Loucy (cell line): ENCODE results near the gene TJP2.
A peak's percentile ranks its signal among the peaks of the same experiment; 100 is the strongest.

Source experiments
- H2AFZ ChIP-seq: fragments of 200-600 bp; sonication (generic); 2 replicates; pipeline ENCODE4 v1.6.0; 2016; ENCODE audit warnings: antibody characterized with exemption, mild to moderate bottlenecking, low read length, moderate library complexity
- H3F3A ChIP-seq: fragments of 200-600 bp; 2 replicates; pipeline ENCODE4 v1.6.0; 2016; ENCODE audit warnings: antibody characterized with exemption, low read depth, mild to moderate bottlenecking
- H3K27me3 ChIP-seq: fragments of 200-600 bp; sonication (generic); 2 replicates; pipeline ENCODE4 v1.6.1; 2014; ENCODE audit warnings: low read length, mild to moderate bottlenecking; ENCODE audit not compliant: insufficient read depth, poor library complexity, severe bottlenecking
- H3K36me3 ChIP-seq: fragments of 200-600 bp; sonication (generic); 2 replicates; pipeline ENCODE4 v1.6.1; 2016; ENCODE audit warnings: low read length; ENCODE audit not compliant: insufficient read depth
- H3K4me1 ChIP-seq: fragments of 200-600 bp; sonication (generic); 2 replicates; pipeline ENCODE4 v1.5.1; 2014; ENCODE audit warnings: low read length, mild to moderate bottlenecking; ENCODE audit not compliant: insufficient read depth, poor library complexity, severe bottlenecking
- H3K4me2 ChIP-seq: fragments of 200-600 bp; sonication (generic); 2 replicates; pipeline ENCODE4 v1.6.0; 2014; ENCODE audit warnings: antibody characterized with exemption, low read length, low read depth, mild to moderate bottlenecking; ENCODE audit not compliant: poor library complexity, severe bottlenecking
- H3K4me3 ChIP-seq: fragments of 200-600 bp; sonication (generic); 2 replicates; pipeline ENCODE4 v1.5.1; 2014; ENCODE audit warnings: low read length, mild to moderate bottlenecking, mixed read lengths; ENCODE audit not compliant: poor library complexity, severe bottlenecking
- H3K79me2 ChIP-seq: fragments of 200-600 bp; sonication (generic); 2 replicates; pipeline ENCODE4 v1.6.1; 2014; ENCODE audit warnings: low read length; ENCODE audit not compliant: insufficient read depth
- H3K9ac ChIP-seq: fragments of 200-600 bp; sonication (generic); 2 replicates; pipeline ENCODE4 v1.6.0; 2014; ENCODE audit warnings: mild to moderate bottlenecking, low read depth, low read length, moderate library complexity; ENCODE audit not compliant: poor library complexity, severe bottlenecking
- H3K9me2 ChIP-seq: fragments of 200-600 bp; sonication (generic); replicated peaks from 2 replicates; pipeline ENCODE4 v1.6.1; 2016; ENCODE audit warnings: low read depth, low read length, mixed read lengths
- H3K9me3 ChIP-seq: fragments of 200-600 bp; sonication (generic); 2 replicates; pipeline ENCODE4 v1.6.1; 2014; ENCODE audit warnings: mild to moderate bottlenecking, antibody characterized with exemption, low read length, low read depth; ENCODE audit not compliant: insufficient read depth
- H4K20me1 ChIP-seq: fragments of 200-600 bp; sonication (generic); 2 replicates; pipeline ENCODE4 v1.6.0; 2014; ENCODE audit warnings: antibody characterized with exemption, low read length, mild to moderate bottlenecking; ENCODE audit not compliant: insufficient read depth, poor library complexity, severe bottlenecking
- EZH2phosphoT487 ChIP-seq: fragments of 200-600 bp; IDR thresholded peaks from 2 replicates; pipeline ENCODE4 v1.6.1; 2018; ENCODE audit warnings: antibody characterized with exemption, mild to moderate bottlenecking, moderate library complexity, borderline replicate concordance
- TF ChIP-seq, protein P1 (sequence below): fragments of 200-600 bp; sonication (generic); conservative IDR thresholded peaks from 2 replicates; pipeline ENCODE4 v1.5.1; 2014; ENCODE audit warnings: mild to moderate bottlenecking, antibody characterized with exemption, low read length

Gene TJP2

DNA sequence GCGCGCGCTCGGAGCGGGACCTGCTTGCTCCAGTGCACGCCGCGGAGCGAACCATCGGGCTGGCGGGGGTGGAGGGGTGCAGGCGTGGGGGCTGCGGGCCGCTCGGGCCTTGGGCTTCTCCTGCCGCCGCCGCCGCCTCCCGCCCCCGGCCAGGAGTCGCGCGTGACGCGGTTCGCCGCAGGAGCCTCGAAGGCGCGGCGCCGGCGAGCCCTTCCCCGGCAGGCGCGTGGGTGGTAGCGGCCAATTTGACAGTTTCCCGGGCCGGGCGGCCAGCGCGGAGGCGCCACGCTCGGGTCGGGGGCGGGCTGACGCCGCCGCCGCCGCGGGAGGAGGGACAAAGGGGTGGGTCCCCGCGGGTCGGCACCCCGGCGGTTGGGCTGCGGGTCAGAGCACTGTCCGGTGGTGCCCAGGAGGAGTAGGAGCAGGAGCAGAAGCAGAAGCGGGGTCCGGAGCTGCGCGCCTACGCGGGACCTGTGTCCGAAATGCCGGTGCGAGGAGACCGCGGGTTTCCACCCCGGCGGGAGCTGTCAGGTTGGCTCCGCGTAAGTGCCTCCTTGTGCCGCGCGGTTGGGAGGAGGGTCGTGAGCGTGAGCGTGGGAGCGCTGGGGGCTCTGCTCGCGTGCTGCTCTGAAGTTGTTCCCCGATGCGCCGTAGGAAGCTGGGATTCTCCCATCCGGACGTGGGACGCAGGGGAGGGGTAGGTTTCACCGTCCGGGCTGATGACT lies at the start of gene TJP2:
TSS of gene TJP2 (plus strand) at position 387 of the 725 bp plus-strand sequence. CDS start at position 483, 96 bp downstream.
- Histone ChIP-seq H3K9ac (peak within 1 kb of the TSS; percentile 78), H3K4me2 (peak within 1 kb of the TSS; percentile 86), H3K9me2 (no peaks in the 10 kb centered on the region), H4K20me1 (peaks cover 36% of the 10 kb centered on the region), H3K27me3 (no peaks in the 10 kb centered on the region), H2AFZ (peak within 1 kb of the TSS; percentile 77), H3K4me1 (peaks cover 57% of the 10 kb centered on the region), H3K36me3 (no peaks in the 10 kb centered on the region), H3K9me3 (no peaks in the 10 kb centered on the region), H3F3A (peaks cover 12% of the 10 kb centered on the region; the same call in 1 of the 2 replicates), H3K4me3 (peak within 1 kb of the TSS; percentile 83), H3K79me2 (peaks cover 52% of the 10 kb centered on the region)
- TF ChIP-seq EZH2phosphoT487: no peak
- TF ChIP-seq, protein P1, sequence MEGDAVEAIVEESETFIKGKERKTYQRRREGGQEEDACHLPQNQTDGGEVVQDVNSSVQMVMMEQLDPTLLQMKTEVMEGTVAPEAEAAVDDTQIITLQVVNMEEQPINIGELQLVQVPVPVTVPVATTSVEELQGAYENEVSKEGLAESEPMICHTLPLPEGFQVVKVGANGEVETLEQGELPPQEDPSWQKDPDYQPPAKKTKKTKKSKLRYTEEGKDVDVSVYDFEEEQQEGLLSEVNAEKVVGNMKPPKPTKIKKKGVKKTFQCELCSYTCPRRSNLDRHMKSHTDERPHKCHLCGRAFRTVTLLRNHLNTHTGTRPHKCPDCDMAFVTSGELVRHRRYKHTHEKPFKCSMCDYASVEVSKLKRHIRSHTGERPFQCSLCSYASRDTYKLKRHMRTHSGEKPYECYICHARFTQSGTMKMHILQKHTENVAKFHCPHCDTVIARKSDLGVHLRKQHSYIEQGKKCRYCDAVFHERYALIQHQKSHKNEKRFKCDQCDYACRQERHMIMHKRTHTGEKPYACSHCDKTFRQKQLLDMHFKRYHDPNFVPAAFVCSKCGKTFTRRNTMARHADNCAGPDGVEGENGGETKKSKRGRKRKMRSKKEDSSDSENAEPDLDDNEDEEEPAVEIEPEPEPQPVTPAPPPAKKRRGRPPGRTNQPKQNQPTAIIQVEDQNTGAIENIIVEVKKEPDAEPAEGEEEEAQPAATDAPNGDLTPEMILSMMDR: no peak

DNA sequence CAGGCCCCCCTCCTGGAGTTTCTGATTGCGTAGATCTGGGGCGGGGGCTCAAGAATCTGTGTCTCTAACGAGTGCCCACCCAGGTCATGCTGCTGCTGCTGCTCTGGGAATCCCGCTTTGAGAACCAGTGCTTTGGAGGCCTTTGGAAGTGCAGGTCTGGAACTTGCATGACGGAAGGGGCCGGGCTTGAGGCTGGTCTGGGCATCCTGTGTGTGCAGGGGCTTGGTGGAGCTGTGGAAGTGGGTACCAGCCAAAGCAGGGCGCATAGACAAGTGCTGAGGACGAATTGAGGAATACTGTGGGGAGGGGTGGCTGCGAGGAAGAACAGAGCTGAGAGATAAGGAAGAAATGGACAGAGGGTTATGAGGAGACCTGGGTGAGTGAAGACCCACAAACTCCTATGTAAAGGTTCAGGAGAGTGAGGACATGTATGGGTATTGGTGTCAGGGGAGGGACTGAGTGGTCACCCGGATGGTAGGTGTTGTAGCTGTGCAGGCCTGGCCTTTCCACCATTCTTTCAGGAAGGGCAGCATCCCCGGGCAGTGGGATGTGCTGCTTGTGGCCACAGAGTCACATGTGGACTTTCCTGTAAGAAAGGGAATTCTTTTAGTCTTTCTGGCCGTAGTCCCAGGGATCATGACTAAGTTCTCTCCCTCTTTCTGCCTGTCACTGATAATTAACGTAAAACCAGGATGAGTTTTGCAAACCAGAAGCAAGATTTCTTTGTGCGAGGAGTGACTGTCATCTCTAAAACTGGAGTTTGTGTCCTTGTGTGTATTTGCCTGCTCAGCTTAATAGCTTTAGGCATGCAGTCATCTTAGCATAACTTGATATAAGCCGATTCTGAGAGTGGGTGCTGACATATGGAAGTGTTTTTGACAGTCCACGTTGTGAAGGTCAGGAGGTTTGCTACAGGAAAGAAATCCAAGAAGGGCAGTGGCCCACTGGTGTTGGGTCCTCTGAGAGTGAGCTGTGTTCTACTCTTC lies 43.3 kb upstream of the TJP2 start:
- no peaks in the 10 kb centered on the region for H3K36me3 ChIP-seq
- H3K9ac ChIP-seq: no peak overlapping the region
- H2AFZ ChIP-seq: no peak overlapping the region
- peaks cover 31% of the 10 kb centered on the region for H3K4me1 ChIP-seq
- H3F3A ChIP-seq: no peaks in the 10 kb centered on the region
- H3K27me3 ChIP-seq: no peaks in the 10 kb centered on the region
- H3K9me3 ChIP-seq: no peaks in the 10 kb centered on the region
- H3K79me2 ChIP-seq: peaks cover 65% of the 10 kb centered on the region
- no peaks in the 10 kb centered on the region for H3K9me2 ChIP-seq
- H3K4me3 ChIP-seq: no peak overlapping the region
- no peaks in the 10 kb centered on the region for H4K20me1 ChIP-seq
- TF ChIP-seq EZH2phosphoT487: no peak
- TF ChIP-seq, protein P1: no peak
- peak overlapping the region; percentile 45 for H3K4me2 ChIP-seq

DNA sequence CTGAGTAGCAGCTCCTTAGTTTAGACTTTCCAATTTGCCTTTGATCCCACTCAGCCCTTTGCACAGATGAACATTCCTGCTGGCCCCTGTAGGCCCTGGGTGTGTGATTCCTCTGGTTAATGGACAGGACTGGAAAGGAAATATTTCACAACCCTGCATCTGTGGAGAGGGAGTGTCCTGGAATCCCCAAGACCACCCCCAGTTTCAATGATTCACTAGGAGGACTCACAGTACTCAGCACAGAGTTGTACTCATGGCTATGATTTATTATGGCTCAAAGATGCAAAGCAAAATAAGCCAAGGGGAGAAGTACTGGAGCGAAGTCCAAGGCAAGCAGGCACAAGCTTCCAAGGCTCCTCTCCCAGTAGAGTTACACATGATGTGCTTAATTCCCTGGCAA lies 42.4 kb upstream of the TJP2 start:
- no peak for TF ChIP-seq EZH2phosphoT487
- TF ChIP-seq, protein P1: no peak
- Histone ChIP-seq H3K9me2 (no peaks in the 10 kb centered on the region), H3K4me3 (peak overlapping the region; percentile 9), H3K27me3 (no peaks in the 10 kb centered on the region), H3K9me3 (no peaks in the 10 kb centered on the region), H3K79me2 (peaks cover 65% of the 10 kb centered on the region), H3K4me2 (peak overlapping the region; percentile 45), H2AFZ (no peak overlapping the region), H3F3A (no peaks in the 10 kb centered on the region), H4K20me1 (no peaks in the 10 kb centered on the region), H3K36me3 (no peaks in the 10 kb centered on the region), H3K9ac (peak overlapping the region; percentile 30), H3K4me1 (peaks cover 31% of the 10 kb centered on the region)
